ENCODE results near the gene FOXD1. TPM values are rescaled to one million over a fixed set of nuclear protein-coding genes. Genes with fewer than 3 reads are reported as not detected.
A peak's percentile ranks its signal among the peaks of the same experiment; 100 is the strongest.

Gene FOXD1
- total and polyA plus RNA-seq, 2 of the 8 experiments (the other 6 are each of a cell fraction or from before 2014, with no cell fraction given): 0.11 to 1.1 TPM

GRCh38 chr5:73452215-73452614, 3.6 kb upstream of the FOXD1 start:
- POLR2A ChIA-PET (ENCODE audit: partially characterized antibody): no interaction called here
- no peak for FAIRE-seq
- peaks cover 49 to 64% (median 58%) of the 10 kb centered on the region in 4 experiments for H3K27me3 ChIP-seq (replicated peaks in 1 of 4; ENCODE audit: control insufficient read depth in 3 of 4, extremely low read depth in 1 of 4, insufficient read depth in 3 of 4, low read length in 3 of 4)
- TF ChIP-seq CHD1 (IDR thresholded peaks at IDR 0.05; ENCODE audit: low read depth, low read length): no peak
- TF ChIP-seq FOSL1 (IDR thresholded peaks at IDR 0.05; ENCODE audit: insufficient read depth, low read depth, low read length): no peak
- TF ChIP-seq EP300 (IDR thresholded peaks at IDR 0.05; ENCODE audit: borderline replicate concordance in 1 of 2, low read depth in 2 of 2, low read length in 2 of 2): no peak
- TF ChIP-seq SP2 (IDR thresholded peaks at IDR 0.05; ENCODE audit: low read length): no peak
- TF ChIP-seq, protein P1, sequence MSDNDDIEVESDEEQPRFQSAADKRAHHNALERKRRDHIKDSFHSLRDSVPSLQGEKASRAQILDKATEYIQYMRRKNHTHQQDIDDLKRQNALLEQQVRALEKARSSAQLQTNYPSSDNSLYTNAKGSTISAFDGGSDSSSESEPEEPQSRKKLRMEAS (IDR thresholded peaks at IDR 0.05): no peak
- TF ChIP-seq RFX5 (IDR thresholded peaks at IDR 0.05; ENCODE audit: borderline replicate concordance, low read depth, low read length): no peak
- no peak for TF ChIP-seq ASH2L (IDR thresholded peaks at IDR 0.05; ENCODE audit: low read length)
- TF ChIP-seq TBP (IDR thresholded peaks at IDR 0.05; ENCODE audit: low read depth, low read length): no peak
- no peak for TF ChIP-seq JUND (IDR thresholded peaks at IDR 0.05; ENCODE audit: low read length)
- no peak for TF ChIP-seq CBX5 (IDR thresholded peaks at IDR 0.05; ENCODE audit: low read depth, low read length)

More at GRCh38 chr5:73452215-73452614, 3.6 kb upstream of the FOXD1 start:
- no peaks in the 10 kb centered on the region for H3K79me2 ChIP-seq (ENCODE audit: control insufficient read depth in 1 of 2, insufficient read depth in 2 of 2, low read length in 2 of 2)
- H4K8ac ChIP-seq (ENCODE audit: extremely low read depth, insufficient read depth, low read length): no peak overlapping the region
- H2AFZ ChIP-seq (ENCODE audit: low read length): no peak overlapping the region
- H2BK15ac ChIP-seq (ENCODE audit: low read length): no peak overlapping the region
- H3K27ac ChIP-seq (ENCODE audit: low read depth, low read length): no peak overlapping the region
- DNase-seq (ENCODE audit: low read depth in 1 of 2, low spot score in 2 of 2): no peak
- H3K36me3 ChIP-seq (ENCODE audit: control insufficient read depth in 2 of 4, insufficient read depth in 4 of 4, low read length in 3 of 4): no peaks in the 10 kb centered on the region
- peaks cover 10% of the 10 kb centered on the region; the same call in 1 of the 2 replicates for H3K23me2 ChIP-seq (ENCODE audit: low read depth, low read length)
- H3K4me3 ChIP-seq (ENCODE audit: extremely low read depth in 1 of 4, insufficient read depth in 2 of 4, low read depth in 3 of 4, low read length in 4 of 4): peak overlapping the region in 1 of 4 experiments; percentile 68; a peak in 2 of 8 replicates
- peaks cover 0 to 5% of the 10 kb centered on the region in 2 experiments for H4K20me1 ChIP-seq (replicated peaks in 1 of 2; ENCODE audit: control insufficient read depth in 1 of 2, insufficient read depth in 2 of 2, low read length in 2 of 2)
- H3K4me1 ChIP-seq (replicated peaks in 1 of 4; ENCODE audit: control insufficient read depth in 3 of 4, insufficient read depth in 4 of 4, low read length in 3 of 4): peaks cover 4 to 10% (median 9%) of the 10 kb centered on the region in 4 experiments; a peak in 6 of 7 replicates
- CTCF ChIA-PET (ENCODE audit: partially characterized antibody): no interaction called here
- H2AK5ac ChIP-seq (ENCODE audit: low read depth, low read length): peak overlapping the region; percentile 20; the same call in 1 of the 2 replicates
- H3K79me1 ChIP-seq (ENCODE audit: low read depth, low read length): no peaks in the 10 kb centered on the region
- no peak overlapping the region for H3K56ac ChIP-seq (replicated peaks; ENCODE audit: insufficient read length, low read depth, low read length)
- no peak overlapping the region for H3K14ac ChIP-seq (ENCODE audit: insufficient read length)
- no peak overlapping the region for H4K91ac ChIP-seq (replicated peaks; ENCODE audit: insufficient read length, low read length)
- peaks cover 0 to 3% of the 10 kb centered on the region in 2 experiments; a peak in 1 of 4 replicates for H3K9me3 ChIP-seq (ENCODE audit: insufficient read depth in 2 of 2, low read depth in 1 of 2, low read length in 1 of 2)
- H4K5ac ChIP-seq (ENCODE audit: insufficient read length, low read depth, low read length): no peak overlapping the region
- H3K4ac ChIP-seq (replicated peaks; ENCODE audit: insufficient read length, low read depth, low read length): no peak overlapping the region
- H2BK20ac ChIP-seq (ENCODE audit: low read length): no peak overlapping the region
- H3K4me2 ChIP-seq (ENCODE audit: insufficient read depth in 1 of 2, low read depth in 2 of 2, low read length in 2 of 2): peak overlapping the region; percentile 59 to 84
- no peak overlapping the region for H2BK120ac ChIP-seq (replicated peaks; ENCODE audit: low read depth, low read length)
- no peak overlapping the region for H2BK5ac ChIP-seq (ENCODE audit: low read depth, low read length)
- H2BK12ac ChIP-seq (ENCODE audit: low read depth, low read length): no peak overlapping the region
- H3K23ac ChIP-seq (ENCODE audit: insufficient read length): no peak overlapping the region
- no peak overlapping the region for H3K9ac ChIP-seq (replicated peaks in 1 of 4; ENCODE audit: extremely low read depth in 1 of 4, low read depth in 3 of 4, low read length in 3 of 4)
- 71 to 100% methylated on average over 1 to 6 of the region's 6 CpGs for WGBS, 2 experiments (ENCODE audit: extremely low coverage in 1 of 2, insufficient coverage in 1 of 2, insufficient read length in 1 of 2, insufficient replicate concordance in 2 of 2, low coverage in 1 of 2, low lambda C conversion rate in 2 of 2, missing lambda C conversion rate in 1 of 2)
- 0 out of 2 replicates have a peak overlapping the region, but pooled peaks have one; percentile 48 for H3K18ac ChIP-seq (ENCODE audit: extremely low read depth, low read length)

Measured in H1 (cell line).